ENCODE measurements around the gene GRAMD1B. TPM values are rescaled to one million over a fixed set of nuclear protein-coding genes. Genes with fewer than 3 reads are reported as not detected.

GRAMD1B gene
- total and polyA plus RNA-seq, 8 donors = 1.1 to 4.8 (median 2.2) TPM

DNA sequence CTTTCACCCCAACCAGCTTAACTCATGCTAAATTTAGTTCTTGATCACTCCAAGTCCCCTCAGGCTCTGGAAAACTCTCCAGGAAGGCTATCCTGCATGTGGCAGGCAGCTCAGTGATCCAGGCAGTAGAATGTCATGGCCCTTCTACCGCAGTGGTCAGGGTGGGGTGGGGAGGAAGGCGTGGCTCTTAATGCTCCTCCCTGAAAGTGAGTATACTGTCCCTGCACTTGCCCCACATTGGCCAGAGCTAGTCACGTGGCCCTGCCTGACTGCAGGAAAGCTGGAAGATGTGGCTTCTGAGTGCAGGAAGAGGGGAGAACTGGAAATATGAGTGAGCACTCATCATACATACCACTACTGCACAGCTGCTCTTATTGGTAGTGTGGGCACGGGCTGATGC, 102.1 kb downstream of the GRAMD1B start:
- no peak for ATAC-seq
- H3K9me3 ChIP-seq = no peaks in the 10 kb centered on the region
- no peak overlapping the region for H3K4me3 ChIP-seq
- TF ChIP-seq CTCF (IDR thresholded peaks at IDR 0.05) = no peak
- 74 to 88% methylated on average over 4 of the region's 4 CpGs for WGBS, 2 donors
- no peaks in the 10 kb centered on the region for H3K4me1 ChIP-seq
- intact Hi-C loops (cut with DNase I) = no loop called here
- DNase-seq = no peak
- FAIRE-seq = no peak
- no peaks in the 10 kb centered on the region for H3K27me3 ChIP-seq
- H3K36me3 ChIP-seq = no peaks in the 10 kb centered on the region
- H3K27ac ChIP-seq = no peak overlapping the region

GRCh38 chr11:123535401-123535800, 105.3 kb downstream of the GRAMD1B start:
- H3K36me3 ChIP-seq = no peaks in the 10 kb centered on the region
- no peak overlapping the region for H3K27ac ChIP-seq
- no peaks in the 10 kb centered on the region for H3K27me3 ChIP-seq
- DNase-seq (no peak), ATAC-seq (no peak), FAIRE-seq (no peak)
- WGBS, 2 donors = 72 to 78% methylated on average over 4 of the region's 4 CpGs
- no peaks in the 10 kb centered on the region for H3K9me3 ChIP-seq
- no peak overlapping the region for H3K4me3 ChIP-seq
- TF ChIP-seq CTCF (IDR thresholded peaks at IDR 0.05) = no peak
- intact Hi-C loops (cut with DNase I) = no loop called here
- H3K4me1 ChIP-seq = no peaks in the 10 kb centered on the region

DNA sequence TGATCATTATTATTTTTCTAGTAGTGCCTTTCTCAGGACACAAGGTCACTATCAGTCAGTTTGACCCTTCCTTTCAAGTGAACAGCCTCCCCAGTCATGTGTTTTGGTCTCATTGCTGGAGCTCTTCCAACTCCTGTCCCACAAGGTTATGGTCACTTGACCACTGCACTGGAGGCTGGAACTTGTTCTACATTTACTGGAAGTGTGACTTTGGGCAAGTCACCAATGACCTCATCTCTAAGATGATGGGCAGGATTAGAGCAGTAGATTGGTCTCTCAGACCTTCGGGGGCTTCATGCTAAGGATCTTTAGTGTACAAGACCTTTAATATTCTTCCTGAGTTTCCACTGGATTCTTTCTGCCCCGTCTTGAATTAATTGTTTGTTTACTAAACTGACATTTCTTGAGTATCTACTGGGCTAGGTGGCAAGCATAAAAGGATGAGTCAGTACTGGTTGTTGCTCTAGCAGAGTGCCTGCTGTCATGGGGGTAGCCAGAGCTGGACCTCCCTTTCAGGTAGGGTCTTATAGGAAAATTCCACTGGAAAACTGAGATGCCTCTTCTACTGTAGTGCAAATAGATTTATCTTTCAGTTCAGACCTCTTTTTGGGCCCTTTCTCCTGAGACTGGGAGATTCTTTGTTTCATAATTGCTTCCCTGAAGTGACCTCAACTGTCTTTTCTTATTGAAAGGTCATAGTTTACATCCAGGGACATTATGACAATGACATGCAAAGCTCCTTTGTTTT, 106.8 kb downstream of the GRAMD1B start:
- Histone ChIP-seq H3K9me3 (no peaks in the 10 kb centered on the region), H3K27me3 (no peaks in the 10 kb centered on the region), H3K4me3 (no peak overlapping the region), H3K4me1 (no peaks in the 10 kb centered on the region), H3K27ac (no peak overlapping the region), H3K36me3 (no peaks in the 10 kb centered on the region)
- ATAC-seq (peak in 2 of 4 donors; percentile 48 to 56), FAIRE-seq (no peak), DNase-seq (peak in 1 of 6 donors; percentile 20)
- TF ChIP-seq CTCF (IDR thresholded peaks at IDR 0.05) = no peak
- intact Hi-C loops (cut with DNase I) = no loop called here
- WGBS, 2 donors = 42 to 46% methylated on average over 2 of the region's 2 CpGs

DNA sequence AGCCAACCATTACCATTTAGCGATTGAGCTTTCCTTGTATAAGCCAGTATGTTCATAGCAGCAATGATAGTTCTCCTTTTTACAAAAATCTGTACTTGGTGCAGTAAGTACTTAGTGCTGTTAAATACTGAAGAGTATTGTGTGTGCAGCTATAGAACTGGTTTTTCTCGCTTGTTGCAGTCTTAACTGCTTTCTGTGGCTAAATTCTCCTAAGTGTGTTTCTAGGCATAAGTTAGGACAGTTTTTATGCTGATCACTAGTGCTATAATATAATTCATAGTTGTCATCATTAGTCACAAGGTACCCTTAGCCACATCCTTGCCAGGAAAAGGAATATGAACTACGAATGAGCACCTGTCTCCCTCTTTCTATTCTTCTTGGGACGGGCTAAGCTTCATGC, 107.7 kb downstream of the GRAMD1B start:
- ATAC-seq (no peak), DNase-seq (no peak), FAIRE-seq (no peak)
- Histone ChIP-seq H3K36me3 (no peaks in the 10 kb centered on the region), H3K27me3 (no peaks in the 10 kb centered on the region), H3K4me1 (no peaks in the 10 kb centered on the region), H3K4me3 (no peak overlapping the region), H3K9me3 (no peaks in the 10 kb centered on the region), H3K27ac (no peak overlapping the region)
- intact Hi-C loops (cut with DNase I) = no loop called here
- WGBS, 2 donors = 85 to 93% methylated on average over 4 of the region's 4 CpGs
- no peak for TF ChIP-seq CTCF (IDR thresholded peaks at IDR 0.05)

DNA sequence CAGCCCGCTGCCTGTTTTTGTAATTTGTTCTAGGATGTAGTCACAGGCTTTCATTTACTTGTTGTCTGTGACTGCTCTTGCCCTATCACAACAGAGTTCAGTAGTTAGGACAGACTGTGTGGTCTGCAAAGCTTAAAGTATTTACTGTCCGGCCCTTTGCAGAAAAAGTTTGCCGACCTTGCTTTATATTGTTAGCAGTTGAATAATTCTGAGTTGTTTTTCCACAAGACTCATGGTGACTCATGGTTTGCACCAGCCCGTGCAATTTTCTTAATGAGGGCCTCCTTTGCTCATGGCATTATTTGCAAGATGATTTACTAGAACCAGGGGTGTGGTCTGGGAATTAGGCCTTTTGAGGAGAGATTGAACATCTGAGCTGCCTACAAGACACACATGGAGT, 113.7 kb downstream of the GRAMD1B start:
- Histone ChIP-seq H3K36me3 (no peaks in the 10 kb centered on the region), H3K27ac (no peak overlapping the region), H3K27me3 (no peaks in the 10 kb centered on the region), H3K4me3 (no peak overlapping the region), H3K4me1 (no peaks in the 10 kb centered on the region), H3K9me3 (no peaks in the 10 kb centered on the region)
- DNase-seq = no peak
- ATAC-seq = peak in 1 of 4 donors; percentile 22
- no peak for FAIRE-seq
- intact Hi-C loops (cut with DNase I) = no loop called here
- 79 to 80% methylated on average over 4 of the region's 4 CpGs for WGBS, 2 donors
- no peak for TF ChIP-seq CTCF (IDR thresholded peaks at IDR 0.05)
